Right lobe of liver (tissue), 6 donors: Measurements from ENCODE around the gene SPATA6L. TPM values are rescaled to one million over a fixed set of nuclear protein-coding genes. Genes with fewer than 3 reads are reported as not detected.
A peak's percentile ranks its signal among the peaks of the same experiment; 100 is the strongest.

Experiments used
- ATAC-seq, 4 donors: fragments of 200-7000 bp; cut with Tn5 transposase; one replicate each; pipeline ENCODE4 v1.9.1; 2020; ENCODE audit warnings: mild to moderate bottlenecking in 4 of 4, moderate library complexity in 4 of 4
- DNase-seq, 3 donors: peaks; one replicate each; pipeline ENCODE4 v3.0.0-alpha.2; 2020
- H3K27ac ChIP-seq, 3 donors: fragments of 200-600 bp; one replicate each; pipeline ENCODE4 v1.8.0; 2022
- H3K27me3 ChIP-seq, 2 donors: fragments of 200-600 bp; one replicate each; pipeline ENCODE4 v1.8.0; 2022
- H3K36me3 ChIP-seq, 4 donors: fragments of 200-600 bp; sonication (generic) in 1 of 4; one replicate each; pipeline versions ENCODE4 v1.5.1 to v1.8.0; 2017 to 2022; ENCODE audit warnings: control low read depth in 1 of 4
- H3K4me1 ChIP-seq, 4 donors: fragments of 200-600 bp; sonication (generic) in 1 of 4; one replicate each; pipeline versions ENCODE4 v1.5.1 to v1.8.0; 2017 to 2022; ENCODE audit warnings: control low read depth in 1 of 4
- H3K4me3 ChIP-seq, 3 donors: fragments of 200-600 bp; one replicate each; pipeline ENCODE4 v1.8.0; 2022
- H3K9me3 ChIP-seq, 4 donors: fragments of 200-600 bp; sonication (generic) in 1 of 4; one replicate each; pipeline versions ENCODE4 v1.5.1 to v1.8.0; 2017 to 2022; ENCODE audit warnings: control low read depth in 1 of 4
- CTCF ChIP-seq, 4 donors: fragments of 200-600 bp in 3 of 4; fragments of 450-650 bp in 1 of 4; IDR thresholded peaks; one replicate each; pipeline versions ENCODE4 v1.5.1 to v1.8.0; 2016 to 2022; ENCODE audit warnings: antibody characterized with exemption in 4 of 4, mild to moderate bottlenecking in 2 of 4
- POLR2A ChIP-seq: fragments of 450-650 bp; IDR thresholded peaks from one replicate; pipeline ENCODE4 v1.6.1; 2017; ENCODE audit warnings: antibody characterized with exemption, mild to moderate bottlenecking
- WGBS: methylation state at CpG from one replicate; pipeline ENCODE4 v1.1.6; 2018; ENCODE audit warnings: low coverage, low lambda C conversion rate; ENCODE audit not compliant: insufficient coverage; ENCODE audit errors: missing lambda C conversion rate; 5-methylcytosine and 5-hydroxymethylcytosine counted together
- intact Hi-C, 2 donors: fragments of 100-400 bp; cut with DNase I; formaldehyde crosslinking; loops; one replicate each; pipeline versions ENCODE4 v1.11.2 to v1.14.1; 2022
- total RNA-seq, 6 experiments: library from RNA; depleted of rRNA in 2 of 6; stranded (reverse); fragments of >200 nt in 2 of 6; fragmentation: NEBNext Ultra II Directional in 3 of 6; extraction: Animal tissue kit (Norgen Biotek cat#: 25700) in 3 of 6; gene quantifications; one replicate each; pipeline versions ENCODE4 v1.1.0 to v1.2.4, GENCODE V29; 2016 to 2023
- donor health status: DM: no; HTN: yes; CAD: no.
- donor health status: DM: no; HTN: no; CAD: no.
- donor health status: DM: no; HTN: no; CAD: no.
- donor health status: DM: no; HTN: yes; CAD: no.
- donor health status: DM: no; HTN: yes; CAD: no.

Gene SPATA6L
- total RNA-seq, 6 experiments from 2014 or later = 3.7 to 18.8 (median 5.0) TPM

- WGBS = 59% methylated on average over 2 of the region's 2 CpGs
- intact Hi-C loops = no loop called here
- peak overlapping the region in 1 of 3 donors; percentile 14 for H3K27ac ChIP-seq
Observed at GRCh38 chr9:4700932-4701331, 34.7 kb upstream of the SPATA6L start.

GRCh38 chr9:4700091-4700490 lies 33.8 kb upstream of the SPATA6L start:
- peaks cover 0 to 24% (median 4%) of the 10 kb centered on the region in 4 donors for H3K4me1 ChIP-seq
- TF ChIP-seq CTCF (IDR thresholded peaks at IDR 0.05) (no peak), POLR2A (no peak)
- peak overlapping the region in 1 of 3 donors; percentile 14 for H3K27ac ChIP-seq
- no peak overlapping the region for H3K4me3 ChIP-seq
- DNase-seq = peak; percentile 52 to 75 (median 62)
- no peaks in the 10 kb centered on the region for H3K27me3 ChIP-seq
- 61% methylated on average over 3 of the region's 3 CpGs for WGBS
- ATAC-seq = peak; percentile 92 to 94 (median 93)
- H3K9me3 ChIP-seq = no peaks in the 10 kb centered on the region
- peaks cover 0 to 53% (median 18%) of the 10 kb centered on the region in 4 donors for H3K36me3 ChIP-seq
- intact Hi-C loops = no loop called here

More at GRCh38 chr9:4700932-4701331, 34.7 kb upstream of the SPATA6L start:
- H3K4me1 ChIP-seq = peaks cover 0 to 24% (median 4%) of the 10 kb centered on the region in 4 donors
- no peak for TF ChIP-seq CTCF (IDR thresholded peaks at IDR 0.05)
- TF ChIP-seq POLR2A = no peak
- DNase-seq = no peak
- H3K9me3 ChIP-seq = no peaks in the 10 kb centered on the region
- peaks cover 0 to 56% (median 18%) of the 10 kb centered on the region in 4 donors for H3K36me3 ChIP-seq
- no peaks in the 10 kb centered on the region for H3K27me3 ChIP-seq
- H3K4me3 ChIP-seq = no peak overlapping the region
- peak in 1 of 4 donors; percentile 25 for ATAC-seq

GRCh38 chr9:4691795-4692194 lies 25.5 kb upstream of the SPATA6L start:
- Histone ChIP-seq H3K9me3 (no peaks in the 10 kb centered on the region), H3K4me3 (no peak overlapping the region), H3K4me1 (no peaks in the 10 kb centered on the region), H3K27me3 (no peaks in the 10 kb centered on the region), H3K36me3 (peaks cover 0 to 25% (median 5%) of the 10 kb centered on the region in 4 donors), H3K27ac (no peak overlapping the region)
- no peak for ATAC-seq
- WGBS = 86% methylated on average over 3 of the region's 3 CpGs
- no peak for DNase-seq
- intact Hi-C loops = no loop called here
- TF ChIP-seq CTCF (IDR thresholded peaks at IDR 0.05) (no peak), POLR2A (no peak)

GRCh38 chr9:4690144-4690543 lies 23.9 kb upstream of the SPATA6L start:
- no peak for TF ChIP-seq CTCF (IDR thresholded peaks at IDR 0.05)
- TF ChIP-seq POLR2A = no peak
- H3K36me3 ChIP-seq = peaks cover 0 to 38% (median 3%) of the 10 kb centered on the region in 4 donors
- no peak overlapping the region for H3K4me3 ChIP-seq
- H3K4me1 ChIP-seq = no peaks in the 10 kb centered on the region
- no peaks in the 10 kb centered on the region for H3K27me3 ChIP-seq
- DNase-seq (no peak), ATAC-seq (no peak)
- H3K9me3 ChIP-seq = no peaks in the 10 kb centered on the region
- 81% methylated on average over 2 of the region's 4 CpGs for WGBS
- no peak overlapping the region for H3K27ac ChIP-seq
- intact Hi-C loops = no loop called here

- no peaks in the 10 kb centered on the region for H3K9me3 ChIP-seq
- H3K27ac ChIP-seq = no peak overlapping the region
- H3K36me3 ChIP-seq = peaks cover 0 to 41% (median 3%) of the 10 kb centered on the region in 4 donors
- intact Hi-C loops = no loop called here
- H3K4me1 ChIP-seq = no peaks in the 10 kb centered on the region
- H3K27me3 ChIP-seq = no peaks in the 10 kb centered on the region
- DNase-seq = no peak
- WGBS = 85% methylated on average over 1 of the region's 1 CpG
- H3K4me3 ChIP-seq = no peak overlapping the region
- no peak for ATAC-seq
- TF ChIP-seq CTCF (IDR thresholded peaks at IDR 0.05) = no peak
- TF ChIP-seq POLR2A = no peak
Observed at GRCh38 chr9:4689687-4690104, 23.4 kb upstream of the SPATA6L start.
